Colonic mucosa (tissue), 4 donors: ENCODE results near the gene NTHL1. TPM values are rescaled to one million over a fixed set of nuclear protein-coding genes. Genes with fewer than 3 reads are reported as not detected.

Experiments used
- DNase-seq: peaks from one replicate; pipeline ENCODE4 v3.0.0-alpha.2; 2020
- H3K27ac ChIP-seq: fragments of 200-600 bp; one replicate; pipeline ENCODE4 v1.8.0; 2021
- H3K27me3 ChIP-seq: fragments of 200-600 bp; one replicate; pipeline ENCODE4 v1.8.0; 2021
- H3K36me3 ChIP-seq: fragments of 200-600 bp; one replicate; pipeline ENCODE4 v1.8.0; 2021
- H3K4me1 ChIP-seq: fragments of 200-600 bp; one replicate; pipeline ENCODE4 v1.8.0; 2021; ENCODE audit warnings: mild to moderate bottlenecking
- H3K4me3 ChIP-seq: fragments of 200-600 bp; one replicate; pipeline ENCODE4 v1.8.0; 2021
- H3K9ac ChIP-seq, 2 donors: one replicate each; pipeline ENCODE4 v1.7.0; 2013; ENCODE audit warnings: control low read depth in 2 of 2, low read depth in 2 of 2, low read length in 2 of 2
- H3K9me3 ChIP-seq: fragments of 200-600 bp; one replicate; pipeline ENCODE4 v1.8.0; 2021
- CTCF ChIP-seq: fragments of 200-600 bp; IDR thresholded peaks from one replicate; pipeline ENCODE4 v1.8.0; 2022; ENCODE audit warnings: antibody characterized with exemption, mild to moderate bottlenecking
- intact Hi-C: fragments of 100-400 bp; cut with DNase I; formaldehyde crosslinking; loops from one replicate; pipeline ENCODE4 v1.14.1; 2022
- total RNA-seq, 2 donors: library from RNA; stranded (reverse); fragmentation: NEBNext Ultra II Directional in 1 of 2; extraction: Animal tissue kit (Norgen Biotek cat#: 25700) in 1 of 2; gene quantifications; one replicate each; pipeline ENCODE4 v1.2.1, GENCODE V29; 2021
- donor health status: healthy.
- donor health status: DM: no; HTN: no; CAD: no.
- donor health status: DM: no; HTN: no; CAD: no.

NTHL1 gene
- total RNA-seq, 2 donors from 2014 or later: 30.1 to 96.8 TPM

GRCh38 chr16:2086106-2086742 lies 38.6 kb upstream of the NTHL1 start:
- H3K36me3 ChIP-seq: peaks cover 12% of the 10 kb centered on the region
- H3K9ac ChIP-seq: no peak overlapping the region
- DNase-seq: no peak
- no peaks in the 10 kb centered on the region for H3K4me1 ChIP-seq
- no peaks in the 10 kb centered on the region for H3K9me3 ChIP-seq
- H3K4me3 ChIP-seq: no peak overlapping the region
- H3K27ac ChIP-seq: no peak overlapping the region
- H3K27me3 ChIP-seq: no peaks in the 10 kb centered on the region
- TF ChIP-seq CTCF: no peak
- intact Hi-C loops: loop anchor here (5.0 to 10.0 kb wide), 2 partner anchors 51 to 61 kb away; partner anchors contain the start of genes NHERF2 and PKD1

- peaks cover 12% of the 10 kb centered on the region for H3K36me3 ChIP-seq
These were observed 38.0 kb upstream of the NTHL1 start for GRCh38 chr16:2085669-2086068.

GRCh38 chr16:2084895-2085625 lies 37.4 kb upstream of the NTHL1 start:
- H3K27me3 ChIP-seq: no peaks in the 10 kb centered on the region
- H3K9me3 ChIP-seq: no peaks in the 10 kb centered on the region
- no peaks in the 10 kb centered on the region for H3K4me1 ChIP-seq
- H3K9ac ChIP-seq: no peak overlapping the region
- no peak for TF ChIP-seq CTCF
- peaks cover 12% of the 10 kb centered on the region for H3K36me3 ChIP-seq
- H3K27ac ChIP-seq: no peak overlapping the region
- H3K4me3 ChIP-seq: no peak overlapping the region
- no peak for DNase-seq
- intact Hi-C loops: loop anchor here (5.0 to 10.0 kb wide), 2 partner anchors 52 to 60 kb away; partner anchors contain the start of genes NHERF2 and PKD1

More at GRCh38 chr16:2085669-2086068, 38.0 kb upstream of the NTHL1 start:
- DNase-seq: no peak
- intact Hi-C loops: loop anchor here (5.0 to 10.0 kb wide), 2 partner anchors 52 to 61 kb away; partner anchors contain the start of genes NHERF2 and PKD1
- Histone ChIP-seq H3K9ac (no peak overlapping the region), H3K4me1 (no peaks in the 10 kb centered on the region), H3K27ac (no peak overlapping the region), H3K9me3 (no peaks in the 10 kb centered on the region), H3K27me3 (no peaks in the 10 kb centered on the region), H3K4me3 (no peak overlapping the region)
- no peak for TF ChIP-seq CTCF

GRCh38 chr16:2083876-2084780 lies 36.5 kb upstream of the NTHL1 start:
- no peak overlapping the region for H3K27ac ChIP-seq
- no peaks in the 10 kb centered on the region for H3K4me1 ChIP-seq
- no peak overlapping the region for H3K4me3 ChIP-seq
- H3K9ac ChIP-seq: no peak overlapping the region
- H3K27me3 ChIP-seq: no peaks in the 10 kb centered on the region
- DNase-seq: no peak
- H3K9me3 ChIP-seq: no peaks in the 10 kb centered on the region
- H3K36me3 ChIP-seq: peaks cover 12% of the 10 kb centered on the region
- intact Hi-C loops: loop anchor here (10.0 kb wide), 1 partner anchor 59 kb away; the partner anchor contains the start of gene NHERF2
- no peak for TF ChIP-seq CTCF

GRCh38 chr16:2083409-2083808 lies 35.8 kb upstream of the NTHL1 start:
- Histone ChIP-seq H3K4me3 (no peak overlapping the region), H3K9ac (no peak overlapping the region), H3K9me3 (no peaks in the 10 kb centered on the region), H3K27ac (no peak overlapping the region), H3K4me1 (no peaks in the 10 kb centered on the region), H3K36me3 (peaks cover 12% of the 10 kb centered on the region), H3K27me3 (no peaks in the 10 kb centered on the region)
- intact Hi-C loops: loop anchor here (10.0 kb wide), 1 partner anchor 59 kb away; the partner anchor contains the start of gene NHERF2
- TF ChIP-seq CTCF: no peak
- no peak for DNase-seq
